Adrenal gland (tissue), 5 donors: ENCODE results near the gene PIEZO1.

ENCODE experiments used
- POLR2A ChIP-seq, 2 donors: fragments of 450-650 bp; IDR thresholded peaks; one replicate each; pipeline ENCODE4 v1.6.1; 2017; ENCODE audit warnings: antibody characterized with exemption in 2 of 2, mild to moderate bottlenecking in 2 of 2, moderate library complexity in 1 of 2
- TF ChIP-seq, protein P1 (sequence below), 6 experiments: fragments of 450-650 bp in 4 of 6; fragments of 200-600 bp in 2 of 6; sonication (generic) in 1 of 6; IDR thresholded peaks; 1 replicate in 5 of 6; 2 replicates in 1 of 6; pipeline versions ENCODE4 v1.5.1 to v1.8.0; 2016 to 2021; ENCODE audit warnings: antibody characterized with exemption in 6 of 6, mild to moderate bottlenecking in 2 of 6, moderate library complexity in 1 of 6
- donor health status: DM: no; HTN: no; CAD: no.

DNA sequence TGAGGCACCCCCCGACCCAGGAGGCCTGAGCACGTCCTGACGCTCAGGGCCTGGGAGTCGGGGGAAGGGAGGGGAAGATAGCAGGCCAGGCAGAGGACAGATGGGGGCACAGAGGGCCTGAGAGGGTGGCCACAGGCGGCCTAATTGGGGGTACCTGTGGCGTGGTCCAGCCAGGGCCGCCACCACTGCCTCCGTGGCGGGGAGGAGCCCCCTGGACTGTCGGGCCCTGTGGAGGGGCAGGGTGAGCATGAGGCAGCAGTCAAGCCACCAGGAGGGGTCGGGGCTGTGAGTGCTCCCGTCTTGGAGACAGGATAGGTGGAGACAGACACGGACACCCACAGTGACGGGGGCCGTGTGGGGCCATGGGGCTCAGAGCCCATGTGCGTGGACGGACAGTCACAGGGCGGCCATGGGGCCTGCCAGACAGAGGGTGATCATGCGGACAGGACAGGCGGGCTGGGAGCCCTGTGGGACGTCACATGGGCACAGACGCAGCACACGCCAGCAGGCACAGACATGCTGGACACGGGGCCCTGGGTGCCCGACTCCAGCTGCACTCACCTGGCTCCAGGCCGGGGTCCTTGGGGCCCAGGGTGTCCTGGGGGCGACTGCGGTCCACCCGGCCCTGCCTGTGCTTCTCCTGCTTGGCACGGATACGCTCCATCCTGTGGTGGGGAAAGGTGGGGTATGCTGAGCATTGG is 60.0 kb downstream of the PIEZO1 start:
- TF ChIP-seq, protein P1, sequence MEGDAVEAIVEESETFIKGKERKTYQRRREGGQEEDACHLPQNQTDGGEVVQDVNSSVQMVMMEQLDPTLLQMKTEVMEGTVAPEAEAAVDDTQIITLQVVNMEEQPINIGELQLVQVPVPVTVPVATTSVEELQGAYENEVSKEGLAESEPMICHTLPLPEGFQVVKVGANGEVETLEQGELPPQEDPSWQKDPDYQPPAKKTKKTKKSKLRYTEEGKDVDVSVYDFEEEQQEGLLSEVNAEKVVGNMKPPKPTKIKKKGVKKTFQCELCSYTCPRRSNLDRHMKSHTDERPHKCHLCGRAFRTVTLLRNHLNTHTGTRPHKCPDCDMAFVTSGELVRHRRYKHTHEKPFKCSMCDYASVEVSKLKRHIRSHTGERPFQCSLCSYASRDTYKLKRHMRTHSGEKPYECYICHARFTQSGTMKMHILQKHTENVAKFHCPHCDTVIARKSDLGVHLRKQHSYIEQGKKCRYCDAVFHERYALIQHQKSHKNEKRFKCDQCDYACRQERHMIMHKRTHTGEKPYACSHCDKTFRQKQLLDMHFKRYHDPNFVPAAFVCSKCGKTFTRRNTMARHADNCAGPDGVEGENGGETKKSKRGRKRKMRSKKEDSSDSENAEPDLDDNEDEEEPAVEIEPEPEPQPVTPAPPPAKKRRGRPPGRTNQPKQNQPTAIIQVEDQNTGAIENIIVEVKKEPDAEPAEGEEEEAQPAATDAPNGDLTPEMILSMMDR (IDR thresholded peaks at IDR 0.05), result no peak
- TF ChIP-seq POLR2A (IDR thresholded peaks at IDR 0.05), result no peak
